Forelimb muscle (tissue), 1 donor: ENCODE results near the gene TTF2. TPM values are rescaled to one million over a fixed set of nuclear protein-coding genes. Genes with fewer than 3 reads are reported as not detected.

Experiments used
- DNase-seq: peaks from one replicate; pipeline ENCODE4 v3.0.0-alpha.2; 2013; ENCODE audit warnings: low read depth
- polyA plus RNA-seq: library from polyadenylated mRNA; unstranded; fragments of 120-200 nt; gene quantifications from one replicate; pipeline ENCODE4 v1.2.1, GENCODE V29; 2013; ENCODE audit not compliant: insufficient read length

The TTF2 gene
- polyA plus RNA-seq, 1 donor: 13.2 TPM

- no peak for DNase-seq
Measured at GRCh38 chr1:117046781-117047180, 13.3 kb upstream of the TTF2 start.

GRCh38 chr1:117047271-117047670 is 12.9 kb upstream of the TTF2 start:
- no peak for DNase-seq

GRCh38 chr1:117049857-117050256 is 10.3 kb upstream of the TTF2 start:
- DNase-seq: no peak

GRCh38 chr1:117051224-117052064 is 8.7 kb upstream of the TTF2 start:
- no peak for DNase-seq

- DNase-seq: no peak
Measured at GRCh38 chr1:117054068-117054467, 6.1 kb upstream of the TTF2 start.

GRCh38 chr1:117058810-117059209 is 1.3 kb upstream of the TTF2 start:
- no peak for DNase-seq

- DNase-seq: no peak
Measured at GRCh38 chr1:117059334-117059677, 820 bp upstream of the TTF2 start.

GRCh38 chr1:117060441-117061317 is 553 bp downstream of the TTF2 start:
- DNase-seq: no peak

- DNase-seq: no peak
Measured at GRCh38 chr1:117061986-117062415, 1.9 kb downstream of the TTF2 start.

- DNase-seq: no peak
Measured at GRCh38 chr1:117066367-117066766, 6.2 kb downstream of the TTF2 start.

GRCh38 chr1:117067533-117068370 is 7.6 kb downstream of the TTF2 start:
- DNase-seq: no peak

GRCh38 chr1:117068580-117068979 is 8.5 kb downstream of the TTF2 start:
- DNase-seq: no peak

- DNase-seq: no peak
Measured at GRCh38 chr1:117069220-117069844, 9.2 kb downstream of the TTF2 start.

- DNase-seq: no peak
Measured at GRCh38 chr1:117070124-117070523, 10.0 kb downstream of the TTF2 start.

GRCh38 chr1:117076648-117077047 is 16.5 kb downstream of the TTF2 start:
- DNase-seq: no peak

- no peak for DNase-seq
Measured at GRCh38 chr1:117077267-117077666, 17.1 kb downstream of the TTF2 start.

- DNase-seq: no peak
Measured at GRCh38 chr1:117079737-117080136, 19.6 kb downstream of the TTF2 start.

GRCh38 chr1:117084231-117084630 is 24.1 kb downstream of the TTF2 start:
- DNase-seq: no peak

GRCh38 chr1:117087686-117088085 is 27.6 kb downstream of the TTF2 start:
- no peak for DNase-seq

GRCh38 chr1:117089996-117090395 is 29.9 kb downstream of the TTF2 start:
- no peak for DNase-seq

- no peak for DNase-seq
Measured at GRCh38 chr1:117092594-117092993, 32.5 kb downstream of the TTF2 start.
